Measurements from ENCODE around the gene CC2D1B.
A peak's percentile ranks its signal among the peaks of the same experiment; 100 is the strongest.

- TF ChIP-seq, protein P1, sequence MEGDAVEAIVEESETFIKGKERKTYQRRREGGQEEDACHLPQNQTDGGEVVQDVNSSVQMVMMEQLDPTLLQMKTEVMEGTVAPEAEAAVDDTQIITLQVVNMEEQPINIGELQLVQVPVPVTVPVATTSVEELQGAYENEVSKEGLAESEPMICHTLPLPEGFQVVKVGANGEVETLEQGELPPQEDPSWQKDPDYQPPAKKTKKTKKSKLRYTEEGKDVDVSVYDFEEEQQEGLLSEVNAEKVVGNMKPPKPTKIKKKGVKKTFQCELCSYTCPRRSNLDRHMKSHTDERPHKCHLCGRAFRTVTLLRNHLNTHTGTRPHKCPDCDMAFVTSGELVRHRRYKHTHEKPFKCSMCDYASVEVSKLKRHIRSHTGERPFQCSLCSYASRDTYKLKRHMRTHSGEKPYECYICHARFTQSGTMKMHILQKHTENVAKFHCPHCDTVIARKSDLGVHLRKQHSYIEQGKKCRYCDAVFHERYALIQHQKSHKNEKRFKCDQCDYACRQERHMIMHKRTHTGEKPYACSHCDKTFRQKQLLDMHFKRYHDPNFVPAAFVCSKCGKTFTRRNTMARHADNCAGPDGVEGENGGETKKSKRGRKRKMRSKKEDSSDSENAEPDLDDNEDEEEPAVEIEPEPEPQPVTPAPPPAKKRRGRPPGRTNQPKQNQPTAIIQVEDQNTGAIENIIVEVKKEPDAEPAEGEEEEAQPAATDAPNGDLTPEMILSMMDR (IDR thresholded peaks at IDR 0.05), result peak; percentile 57
- no peak for TF ChIP-seq ZFX (IDR thresholded peaks at IDR 0.05; ENCODE audit: borderline replicate concordance)
These were observed 38.3 kb upstream of the CC2D1B start, which contains the start of the genes ORC1 and PRPF38A for GRCh38 chr1:52404116-52404974.
